Measurements from ENCODE around the gene MSH5.

Gene MSH5

GRCh38 chr6:31713991-31714684 lies 25.7 kb upstream of the MSH5 start:
- DNase-seq: no peak

- no peak for DNase-seq
These were observed 24.5 kb upstream of the MSH5 start, which contains the start of gene LY6G6D for GRCh38 chr6:31715022-31715958. LY6G6D (plus strand) TSS chr6:31715348; CDS start chr6:31715356, 8 bp downstream.

- DNase-seq: no peak
These were observed 22.1 kb upstream of the MSH5 start for GRCh38 chr6:31717499-31718222.

- DNase-seq: no peak
These were observed 21.5 kb upstream of the MSH5 start for GRCh38 chr6:31718265-31718664.

- no peak for DNase-seq
These were observed 20.8 kb upstream of the MSH5 start for GRCh38 chr6:31719001-31719400.

- no peak for DNase-seq
These were observed 19.5 kb upstream of the MSH5 start for GRCh38 chr6:31720196-31720770.

- no peak for DNase-seq
These were observed 18.3 kb upstream of the MSH5 start, which contains the start of gene LY6G6C for GRCh38 chr6:31721351-31722020. LY6G6C (minus strand) TSS chr6:31721746; CDS start chr6:31721679, 67 bp downstream.

GRCh38 chr6:31722173-31722572 lies 17.6 kb upstream of the MSH5 start:
- DNase-seq: no peak

- no peak for DNase-seq
These were observed 16.4 kb upstream of the MSH5 start, which contains the start of gene MPIG6B for GRCh38 chr6:31723245-31723979. MPIG6B (plus strand) TSS chr6:31723373; CDS start chr6:31723384, 11 bp downstream.

- no peak for DNase-seq
These were observed 15.7 kb upstream of the MSH5 start for GRCh38 chr6:31723980-31724691.

- DNase-seq: no peak
These were observed 14.1 kb upstream of the MSH5 start for GRCh38 chr6:31725502-31726350.

GRCh38 chr6:31727034-31727716 lies 12.6 kb upstream of the MSH5 start:
- no peak for DNase-seq

GRCh38 chr6:31727717-31728671 lies 11.8 kb upstream of the MSH5 start:
- no peak for DNase-seq

- DNase-seq: no peak
These were observed 10.9 kb upstream of the MSH5 start, which contains the start of gene DDAH2 for GRCh38 chr6:31728767-31729514. DDAH2 (minus strand) TSS chr6:31729299; CDS start chr6:31729161, 138 bp downstream.

GRCh38 chr6:31729515-31729978 lies 10.3 kb upstream of the MSH5 start:
- peak; percentile 88 for DNase-seq

GRCh38 chr6:31729979-31730630 lies 9.7 kb upstream of the MSH5 start:
- DNase-seq: peak; percentile 82

All from stimulated activated CD8-positive, alpha-beta memory T cell treated with anti-CD3 and anti-CD28 coated beads, Interleukin-4, amount 100 ng/mL, for 48 hours (primary cell).